B cell (primary cell): ENCODE data around the gene CAMTA1.

Experiments
- CTCF ChIP-seq: fragments of 200-600 bp; IDR thresholded peaks from one replicate; pipeline ENCODE4 v1.8.0; 2022; ENCODE audit warnings: antibody characterized with exemption, mild to moderate bottlenecking
- EZH2 ChIP-seq: IDR thresholded peaks from 2 replicates; pipeline ENCODE4 v1.6.1; 2012; ENCODE audit warnings: borderline replicate concordance, low read depth, mild to moderate bottlenecking, moderate library complexity, low read length; ENCODE audit not compliant: insufficient read depth, poor library complexity, severe bottlenecking

- TF ChIP-seq EZH2 (no peak), CTCF (no peak)
These were observed 360.7 kb downstream of the CAMTA1 start for GRCh38 chr1:7145947-7146346.
